HPDE6-E6E7 (cell line): ENCODE data around the gene ATP1B1.

Experiments used
- DNase-seq: peaks from one replicate; pipeline ENCODE4 v3.0.0; 2011; ENCODE audit warnings: missing footprints; ENCODE audit errors: extremely low spot score

The ATP1B1 gene

GRCh38 chr1:169106095-169106920 lies at the start of gene ATP1B1:
Gene ATP1B1 (plus strand): TSS chr1:169106690. CDS start chr1:169106830, 140 bp downstream.
- peak; percentile 88 for DNase-seq

- no peak for DNase-seq
Measured at GRCh38 chr1:169059421-169059820, 47.1 kb upstream of the ATP1B1 start.

GRCh38 chr1:169060043-169060722 lies 46.3 kb upstream of the ATP1B1 start:
- peak; percentile 63 for DNase-seq

GRCh38 chr1:169060919-169061639 lies 45.4 kb upstream of the ATP1B1 start:
- DNase-seq = no peak

- DNase-seq = no peak
Measured at GRCh38 chr1:169062152-169062551, 44.3 kb upstream of the ATP1B1 start.

- no peak for DNase-seq
Measured at GRCh38 chr1:169064103-169064502, 42.4 kb upstream of the ATP1B1 start.

- DNase-seq = no peak
Measured at GRCh38 chr1:169070547-169070946, 35.9 kb upstream of the ATP1B1 start.

GRCh38 chr1:169070958-169071357 lies 35.5 kb upstream of the ATP1B1 start:
- no peak for DNase-seq

- DNase-seq = no peak
Measured at GRCh38 chr1:169072945-169073725, 33.4 kb upstream of the ATP1B1 start.

GRCh38 chr1:169078163-169078883 lies 28.2 kb upstream of the ATP1B1 start:
- no peak for DNase-seq

- DNase-seq = no peak
Measured at GRCh38 chr1:169081503-169082123, 24.9 kb upstream of the ATP1B1 start.

- DNase-seq = no peak
Measured at GRCh38 chr1:169085911-169086310, 20.6 kb upstream of the ATP1B1 start.

- DNase-seq = no peak
Measured at GRCh38 chr1:169086603-169087455, 19.7 kb upstream of the ATP1B1 start.

GRCh38 chr1:169087876-169088275 lies 18.6 kb upstream of the ATP1B1 start:
- no peak for DNase-seq

GRCh38 chr1:169089776-169090175 lies 16.7 kb upstream of the ATP1B1 start:
- no peak for DNase-seq

- DNase-seq = no peak
Measured at GRCh38 chr1:169090308-169090899, 16.1 kb upstream of the ATP1B1 start.

GRCh38 chr1:169090900-169091311 lies 15.6 kb upstream of the ATP1B1 start:
- DNase-seq = no peak

GRCh38 chr1:169091480-169091941 lies 15.0 kb upstream of the ATP1B1 start:
- DNase-seq = no peak

GRCh38 chr1:169092399-169092798 lies 14.1 kb upstream of the ATP1B1 start:
- no peak for DNase-seq
